H9 (cell line): ENCODE data around the gene NACC1. TPM values are rescaled to one million over a fixed set of nuclear protein-coding genes. Genes with fewer than 3 reads are reported as not detected.

Source experiments
- DNase-seq: peaks from one replicate; pipeline ENCODE4 v3.0.0-alpha.2; 2017
- H2AFZ ChIP-seq: one replicate; pipeline ENCODE4 v1.6.1; 2013; ENCODE audit warnings: mild to moderate bottlenecking, low read length, control low read depth, moderate library complexity
- H2AK5ac ChIP-seq: 2 replicates; pipeline ENCODE4 v1.6.1; 2013; ENCODE audit warnings: low read length, control low read depth, mixed read lengths; ENCODE audit not compliant: insufficient read length
- H2BK120ac ChIP-seq: one replicate; pipeline ENCODE4 v1.6.1; 2013; ENCODE audit warnings: low read depth, mild to moderate bottlenecking, low read length, control low read depth, inconsistent platforms; ENCODE audit not compliant: poor library complexity, severe bottlenecking
- H2BK12ac ChIP-seq: 2 replicates; pipeline ENCODE4 v1.6.1; 2013; ENCODE audit warnings: low read length, control low read depth, mixed read lengths, low read depth; ENCODE audit not compliant: insufficient read length
- H2BK15ac ChIP-seq: 2 replicates; pipeline ENCODE4 v1.6.1; 2013; ENCODE audit warnings: low read depth, low read length, control low read depth
- H2BK20ac ChIP-seq: one replicate; pipeline ENCODE4 v1.6.1; 2013; ENCODE audit warnings: low read depth, mild to moderate bottlenecking, low read length, control low read depth, inconsistent platforms; ENCODE audit not compliant: poor library complexity, severe bottlenecking
- H2BK5ac ChIP-seq: 2 replicates; pipeline ENCODE4 v1.6.1; 2013; ENCODE audit warnings: low read length, control low read depth, mixed read lengths; ENCODE audit not compliant: insufficient read length
- H3K14ac ChIP-seq: 2 replicates; pipeline ENCODE4 v1.6.1; 2013; ENCODE audit warnings: low read length, control low read depth; ENCODE audit not compliant: insufficient read depth
- H3K18ac ChIP-seq: 2 replicates; pipeline ENCODE4 v1.6.1; 2013; ENCODE audit warnings: low read depth, mild to moderate bottlenecking, mixed read lengths, low read length, control low read depth; ENCODE audit not compliant: insufficient read length
- H3K23ac ChIP-seq: 2 replicates; pipeline ENCODE4 v1.6.1; 2013; ENCODE audit warnings: low read length, control low read depth, mixed read lengths, low read depth; ENCODE audit not compliant: insufficient read length
- H3K23me2 ChIP-seq: 2 replicates; pipeline ENCODE4 v1.6.1; 2013; ENCODE audit warnings: low read depth, mild to moderate bottlenecking, mixed read lengths, low read length, control low read depth; ENCODE audit not compliant: insufficient read length, poor library complexity, severe bottlenecking
- H3K27ac ChIP-seq: 2 replicates; pipeline ENCODE4 v1.5.1; 2013; ENCODE audit warnings: low read length, control low read depth, mixed read lengths, low read depth; ENCODE audit not compliant: insufficient read length
- H3K27me3 ChIP-seq: 2 replicates; pipeline ENCODE4 v1.6.1; 2013; ENCODE audit warnings: low read length, control low read depth, inconsistent platforms; ENCODE audit not compliant: insufficient read depth
- H3K4ac ChIP-seq: 2 replicates; pipeline ENCODE4 v1.6.1; 2013; ENCODE audit warnings: low read depth, mild to moderate bottlenecking, control low read depth, inconsistent platforms, low read length, moderate library complexity
- H3K4me1 ChIP-seq: 2 replicates; pipeline ENCODE4 v1.6.1; 2013; ENCODE audit warnings: low read length, control low read depth, inconsistent platforms; ENCODE audit not compliant: insufficient read depth
- H3K4me2 ChIP-seq: 2 replicates; pipeline ENCODE4 v1.6.1; 2013; ENCODE audit warnings: low read length, control low read depth, mixed read lengths; ENCODE audit not compliant: insufficient read length, insufficient read depth
- H3K56ac ChIP-seq: 2 replicates; pipeline ENCODE4 v1.6.1; 2013; ENCODE audit warnings: low read depth, mild to moderate bottlenecking, mixed read lengths, low read length, control low read depth; ENCODE audit not compliant: insufficient read length
- H3K79me1 ChIP-seq: 2 replicates; pipeline ENCODE4 v1.6.1; 2013; ENCODE audit warnings: low read depth, mild to moderate bottlenecking, moderate library complexity, low read length, control low read depth, inconsistent platforms; ENCODE audit not compliant: insufficient read depth, poor library complexity, severe bottlenecking
- H3K79me2 ChIP-seq: 2 replicates; pipeline ENCODE4 v1.6.1; 2013; ENCODE audit warnings: low read length, control low read depth, inconsistent platforms; ENCODE audit not compliant: insufficient read depth
- H3K9ac ChIP-seq: 2 replicates; pipeline ENCODE4 v1.6.1; 2013; ENCODE audit warnings: low read length, control low read depth, mixed read lengths; ENCODE audit not compliant: insufficient read length; ENCODE audit errors: extremely low read depth
- H3K9me3 ChIP-seq: one replicate; pipeline ENCODE4 v1.6.1; 2013; ENCODE audit warnings: low read depth, low read length, inconsistent platforms; ENCODE audit not compliant: control insufficient read depth
- H3T11ph ChIP-seq: one replicate; pipeline ENCODE4 v1.6.1; 2013; ENCODE audit warnings: mild to moderate bottlenecking, low read length, control low read depth, inconsistent platforms
- H4K20me1 ChIP-seq: one replicate; pipeline ENCODE4 v1.6.1; 2013; ENCODE audit not compliant: control insufficient read depth, insufficient read length, insufficient read depth
- H4K5ac ChIP-seq: 2 replicates; pipeline ENCODE4 v1.6.1; 2013; ENCODE audit warnings: low read depth, mild to moderate bottlenecking, mixed read lengths, low read length, control low read depth; ENCODE audit not compliant: insufficient read length
- H4K8ac ChIP-seq: replicated peaks from 2 replicates; pipeline ENCODE4 v1.6.1; 2013; ENCODE audit warnings: low read length, control low read depth, mixed read lengths, low read depth; ENCODE audit not compliant: insufficient read length
- H4K91ac ChIP-seq: 2 replicates; pipeline ENCODE4 v1.6.1; 2013; ENCODE audit warnings: low read depth, mild to moderate bottlenecking, moderate library complexity, mixed read lengths, low read length, control low read depth; ENCODE audit not compliant: insufficient read length
- H3K27ac Mint-ChIP-seq, 3 experiments: 2 replicates in 2 of 3; 3 replicates in 1 of 3; pipeline ENCODE4 v1.8.0; 2020 to 2021; ENCODE audit warnings: mixed read lengths in 3 of 3, mild to moderate bottlenecking in 1 of 3, moderate library complexity in 1 of 3
- H3K27me3 Mint-ChIP-seq: 2 replicates; pipeline ENCODE4 v1.8.0; 2021; ENCODE audit warnings: low read depth, mild to moderate bottlenecking, moderate library complexity, mixed read lengths
- H3K36me3 Mint-ChIP-seq, 3 experiments: 2 replicates in 2 of 3; 3 replicates in 1 of 3; pipeline ENCODE4 v1.8.0; 2020 to 2021; ENCODE audit warnings: low read depth in 3 of 3, mixed read lengths in 3 of 3; ENCODE audit not compliant: insufficient read depth in 1 of 3
- H3K4me1 Mint-ChIP-seq, 2 experiments: 2 replicates each; pipeline ENCODE4 v1.8.0; 2020; ENCODE audit warnings: mixed read lengths in 2 of 2
- H3K4me3 Mint-ChIP-seq, 2 experiments: 2 replicates in 1 of 2; 3 replicates in 1 of 2; pipeline ENCODE4 v1.8.0; 2020 to 2021; ENCODE audit warnings: mild to moderate bottlenecking in 2 of 2, mixed read lengths in 2 of 2, moderate library complexity in 1 of 2
- H3K9me3 Mint-ChIP-seq, 2 experiments: 2 replicates in 1 of 2; 3 replicates in 1 of 2; pipeline ENCODE4 v1.8.0; 2020; ENCODE audit warnings: mild to moderate bottlenecking in 2 of 2, mixed read lengths in 2 of 2, moderate library complexity in 1 of 2
- CTCF ChIP-seq: fragments of 200-600 bp; sonication (generic); conservative IDR thresholded peaks from 3 replicates; pipeline ENCODE4 v1.8.0; 2021; ENCODE audit warnings: antibody characterized with exemption, mild to moderate bottlenecking
- WGBS: extraction: QIAGEN DNeasy Blood & Tissue Kit; methylation state at CpG from one replicate; pipeline ENCODE4 v1.1.7; 2013; ENCODE audit warnings: missing lambda C conversion rate, low lambda C conversion rate, mixed read lengths; ENCODE audit not compliant: insufficient read length; ENCODE audit errors: extremely low coverage; 5-methylcytosine and 5-hydroxymethylcytosine counted together
- total RNA-seq: library from RNA; stranded (reverse); gene quantifications from 2 replicates; pipeline ENCODE4 v1.2.1, GENCODE V29; 2021

NACC1 gene
- total RNA-seq, 1 experiment from 2014 or later: 198 TPM

GRCh38 chr19:13129384-13129783 lies 11.3 kb downstream of the NACC1 start:
- Histone ChIP-seq H2BK20ac (no peak overlapping the region), H3K4me1 (no peaks in the 10 kb centered on the region), H3K27ac (no peak overlapping the region), H3T11ph (no peak overlapping the region), H2AFZ (no peak overlapping the region), H2BK12ac (no peak overlapping the region), H3K18ac (no peak overlapping the region), H2BK5ac (no peak overlapping the region), H3K56ac (no peak overlapping the region), H2AK5ac (no peak overlapping the region), H2BK15ac (no peak overlapping the region), H3K79me1 (peaks cover 4% of the 10 kb centered on the region), H4K8ac (no peak overlapping the region), H3K9me3 (no peaks in the 10 kb centered on the region), H4K20me1 (no peaks in the 10 kb centered on the region), H3K23ac (no peak overlapping the region), H3K23me2 (no peaks in the 10 kb centered on the region), H3K4me2 (no peak overlapping the region), H3K79me2 (peaks cover 45% of the 10 kb centered on the region; the same call in 1 of the 2 replicates), H3K4ac (no peak overlapping the region), H4K91ac (no peak overlapping the region), H4K5ac (no peak overlapping the region), H2BK120ac (no peak overlapping the region), H3K27me3 (no peaks in the 10 kb centered on the region), H3K14ac (no peak overlapping the region), H3K9ac (no peak overlapping the region)
- no CpG with 5 or more reads among the region's 9 CpGs for WGBS
- H3K27ac Mint-ChIP-seq: no peak overlapping the region
- H3K36me3 Mint-ChIP-seq: peaks cover 5 to 40% (median 10%) of the 10 kb centered on the region in 3 experiments; a peak in 6 of 7 replicates
- peaks cover 3 to 14% of the 10 kb centered on the region in 2 experiments; a peak in 2 of 4 replicates for H3K4me1 Mint-ChIP-seq
- TF ChIP-seq CTCF: no peak
- H3K27me3 Mint-ChIP-seq: no peaks in the 10 kb centered on the region
- H3K9me3 Mint-ChIP-seq: no peaks in the 10 kb centered on the region
- H3K4me3 Mint-ChIP-seq: no peak overlapping the region
- DNase-seq: no peak
